CD4-positive, alpha-beta T cell (primary cell): Measurements from ENCODE around the gene LRRC38. TPM values are rescaled to one million over a fixed set of nuclear protein-coding genes. Genes with fewer than 3 reads are reported as not detected.

Experiments used
- ATAC-seq: fragments of 200-7000 bp; cut with Tn5 transposase; one replicate; pipeline ENCODE4 v1.10.0; 2022; ENCODE audit warnings: mild to moderate bottlenecking; ENCODE audit not compliant: poor library complexity
- CTCF ChIA-PET: fragments of 350-600 bp; sonication (Branson Sonifier 250); formaldehyde crosslinking; loops from one replicate; lab custom pipeline; 2021; ENCODE audit warnings: antibody characterized with exemption, inconsistent platforms; lab: Charles Lee
- POLR2A ChIA-PET: fragments of 350-600 bp; sonication (Branson Sonifier 250); formaldehyde crosslinking; loops from one replicate; lab custom pipeline; 2021; ENCODE audit warnings: antibody characterized with exemption, inconsistent platforms; lab: Charles Lee
- DNase-seq, 14 experiments: peaks; one replicate each; pipeline ENCODE4 v3.0.0-alpha.2; 2013 to 2020; ENCODE audit warnings: mixed read lengths in 2 of 14
- H3K27ac ChIP-seq, 2 donors: one replicate each; pipeline versions ENCODE4 v1.5.1 to v1.7.0; 2013; ENCODE audit warnings: low read length in 2 of 2, low read depth in 1 of 2, mild to moderate bottlenecking in 1 of 2
- H3K27me3 ChIP-seq, 2 experiments: 1 replicate in 1 of 2; 2 replicates in 1 of 2; pipeline versions ENCODE4 v1.6.1 to v1.7.0; 2013; ENCODE audit warnings: low read length in 2 of 2, control low read depth in 1 of 2, mild to moderate bottlenecking in 1 of 2, moderate library complexity in 1 of 2; ENCODE audit not compliant: insufficient read depth in 2 of 2, control insufficient read depth in 1 of 2
- H3K36me3 ChIP-seq: one replicate; pipeline ENCODE4 v1.6.1; 2013; ENCODE audit warnings: low read length, control low read depth; ENCODE audit not compliant: insufficient read depth
- H3K4me1 ChIP-seq: one replicate; pipeline ENCODE4 v1.6.1; 2013; ENCODE audit warnings: low read length, control low read depth; ENCODE audit not compliant: insufficient read depth
- H3K4me3 ChIP-seq: one replicate; pipeline ENCODE4 v1.5.1; 2013; ENCODE audit warnings: mild to moderate bottlenecking, low read length, moderate library complexity
- H3K9me3 ChIP-seq, 2 experiments: 1 replicate in 1 of 2; 2 replicates in 1 of 2; pipeline versions ENCODE4 v1.6.1 to v1.7.0; 2013; ENCODE audit warnings: low read length in 2 of 2, mild to moderate bottlenecking in 2 of 2, control low read depth in 1 of 2, moderate library complexity in 1 of 2; ENCODE audit not compliant: control insufficient read depth in 1 of 2, insufficient read depth in 1 of 2
- H3K27ac Mint-ChIP-seq: one replicate; pipeline ENCODE4 v1.8.0; 2020; ENCODE audit warnings: mixed read lengths
- H3K27me3 Mint-ChIP-seq: one replicate; pipeline ENCODE4 v1.8.0; 2021; ENCODE audit warnings: mixed read lengths
- H3K36me3 Mint-ChIP-seq: one replicate; pipeline ENCODE4 v1.8.0; 2021; ENCODE audit warnings: low read depth, mixed read lengths
- H3K4me1 Mint-ChIP-seq: one replicate; pipeline ENCODE4 v1.8.0; 2021; ENCODE audit warnings: low read depth, mixed read lengths
- H3K4me3 Mint-ChIP-seq: one replicate; pipeline ENCODE4 v1.8.0; 2020; ENCODE audit warnings: mild to moderate bottlenecking, mixed read lengths
- H3K9me3 Mint-ChIP-seq: one replicate; pipeline ENCODE4 v1.8.0; 2020; ENCODE audit warnings: mixed read lengths
- CTCF ChIP-seq: fragments of 200-600 bp; IDR thresholded peaks from one replicate; pipeline ENCODE4 v1.8.0; 2022; ENCODE audit warnings: antibody characterized with exemption, mild to moderate bottlenecking
- intact Hi-C, 2 experiments: fragments of 100-400 bp; cut with DNase I in 1 of 2; cut with micrococcal nuclease in 1 of 2; formaldehyde crosslinking; loops; one replicate each; pipeline versions ENCODE4 v1.15.1 to v1.9.0; 2023 to 2025; cut with DNase I, micrococcal nuclease
- total RNA-seq, 174 experiments: library from RNA in 2 of 174; stranded (reverse) in 2 of 174; gene quantifications; one replicate each; pipeline ENCODE4 v1.2.3 and lab custom pipeline; 2021 to 2026

Gene LRRC38
- total RNA-seq, 2 experiments from 2014 or later, result not detected

GRCh38 chr1:13541435-13542215 is 27.8 kb upstream of the LRRC38 start:
- CTCF ChIA-PET, result no interaction called here
- Histone ChIP-seq H3K27me3 (peaks cover 0 to 3% of the 10 kb centered on the region in 2 experiments), H3K9me3 (no peaks in the 10 kb centered on the region), H3K4me1 (no peaks in the 10 kb centered on the region), H3K27ac (no peak overlapping the region), H3K36me3 (no peaks in the 10 kb centered on the region), H3K4me3 (no peak overlapping the region)
- intact Hi-C loops, result no loop called here
- no peak for TF ChIP-seq CTCF
- Mint-ChIP-seq H3K27me3 (peaks cover 10% of the 10 kb centered on the region), H3K4me3 (no peak overlapping the region), H3K4me1 (no peaks in the 10 kb centered on the region), H3K36me3 (no peaks in the 10 kb centered on the region), H3K27ac (no peak overlapping the region), H3K9me3 (no peaks in the 10 kb centered on the region)
- ATAC-seq, result no peak
- no peak for DNase-seq
- POLR2A ChIA-PET, result no interaction called here

- no peaks in the 10 kb centered on the region for H3K9me3 ChIP-seq
- H3K27me3 ChIP-seq, result peaks cover 0 to under 1% of the 10 kb centered on the region in 2 experiments
- no peaks in the 10 kb centered on the region for H3K36me3 Mint-ChIP-seq
- CTCF ChIA-PET, result no interaction called here
- H3K36me3 ChIP-seq, result no peaks in the 10 kb centered on the region
- no peaks in the 10 kb centered on the region for H3K4me1 Mint-ChIP-seq
- H3K27ac ChIP-seq, result no peak overlapping the region
- POLR2A ChIA-PET, result no interaction called here
- TF ChIP-seq CTCF, result no peak
- H3K4me3 Mint-ChIP-seq, result no peak overlapping the region
- no peaks in the 10 kb centered on the region for H3K9me3 Mint-ChIP-seq
- ATAC-seq (no peak), DNase-seq (no peak)
- intact Hi-C loops, result no loop called here
- peaks cover 5% of the 10 kb centered on the region for H3K27me3 Mint-ChIP-seq
- no peak overlapping the region for H3K27ac Mint-ChIP-seq
- H3K4me3 ChIP-seq, result no peak overlapping the region
- no peaks in the 10 kb centered on the region for H3K4me1 ChIP-seq
These were observed 27.1 kb upstream of the LRRC38 start for GRCh38 chr1:13540866-13541265.

GRCh38 chr1:13539683-13540082 is 25.9 kb upstream of the LRRC38 start:
- no peak overlapping the region for H3K4me3 Mint-ChIP-seq
- Histone ChIP-seq H3K27ac (no peak overlapping the region), H3K4me1 (no peaks in the 10 kb centered on the region), H3K4me3 (no peak overlapping the region), H3K27me3 (no peaks in the 10 kb centered on the region), H3K36me3 (no peaks in the 10 kb centered on the region), H3K9me3 (no peaks in the 10 kb centered on the region)
- no peaks in the 10 kb centered on the region for H3K36me3 Mint-ChIP-seq
- no peak for TF ChIP-seq CTCF
- ChIA-PET POLR2A (no interaction called here), CTCF (no interaction called here)
- intact Hi-C loops, result no loop called here
- H3K4me1 Mint-ChIP-seq, result no peaks in the 10 kb centered on the region
- H3K27ac Mint-ChIP-seq, result no peak overlapping the region
- H3K27me3 Mint-ChIP-seq, result peaks cover 3% of the 10 kb centered on the region
- H3K9me3 Mint-ChIP-seq, result no peaks in the 10 kb centered on the region
- no peak for DNase-seq
- no peak for ATAC-seq
